GM19238 (cell line): ENCODE data around the gene SLC44A1.
A peak's percentile ranks its signal among the peaks of the same experiment; 100 is the strongest.

Experiments used
- DNase-seq: peaks from one replicate; pipeline ENCODE4 v3.0.0; 2011; ENCODE audit warnings: low spot score; ENCODE audit not compliant: insufficient read length

Gene SLC44A1

GRCh38 chr9:105385381-105385985, 141.0 kb downstream of the SLC44A1 start:
- DNase-seq: peak; percentile 34

GRCh38 chr9:105389796-105390195, 145.3 kb downstream of the SLC44A1 start:
- DNase-seq: no peak

GRCh38 chr9:105390871-105391270, 146.4 kb downstream of the SLC44A1 start:
- no peak for DNase-seq

GRCh38 chr9:105391288-105391687, 146.8 kb downstream of the SLC44A1 start:
- no peak for DNase-seq

- no peak for DNase-seq
Measured at GRCh38 chr9:105392531-105392930, 148.1 kb downstream of the SLC44A1 start.

- no peak for DNase-seq
Measured at GRCh38 chr9:105393576-105394344, 149.3 kb downstream of the SLC44A1 start.

GRCh38 chr9:105396441-105396840, 152.0 kb downstream of the SLC44A1 start:
- DNase-seq: no peak

GRCh38 chr9:105396901-105397300, 152.4 kb downstream of the SLC44A1 start:
- DNase-seq: no peak

GRCh38 chr9:105399117-105399516, 154.7 kb downstream of the SLC44A1 start:
- no peak for DNase-seq

- DNase-seq: no peak
Measured at GRCh38 chr9:105401651-105402050, 157.2 kb downstream of the SLC44A1 start.

GRCh38 chr9:105403552-105404248, 159.2 kb downstream of the SLC44A1 start:
- DNase-seq: no peak

GRCh38 chr9:105405514-105406131, 161.2 kb downstream of the SLC44A1 start:
- peak; percentile 36 for DNase-seq

GRCh38 chr9:105406369-105406768, 161.9 kb downstream of the SLC44A1 start:
- DNase-seq: no peak

- DNase-seq: no peak
Measured at GRCh38 chr9:105413525-105413924, 169.1 kb downstream of the SLC44A1 start.

GRCh38 chr9:105414947-105415661, 170.7 kb downstream of the SLC44A1 start:
- DNase-seq: peak; percentile 23

- DNase-seq: no peak
Measured at GRCh38 chr9:105415662-105415980, 171.2 kb downstream of the SLC44A1 start.

GRCh38 chr9:105416840-105417239, 172.4 kb downstream of the SLC44A1 start:
- no peak for DNase-seq

- DNase-seq: no peak
Measured at GRCh38 chr9:105418588-105419500, 174.4 kb downstream of the SLC44A1 start.

GRCh38 chr9:105419816-105420597, 175.6 kb downstream of the SLC44A1 start:
- no peak for DNase-seq

- no peak for DNase-seq
Measured at GRCh38 chr9:105421154-105421553, 176.7 kb downstream of the SLC44A1 start.
